Ishikawa (cell line): ENCODE measurements around the gene ITPRIPL2.

Source experiments
- CEBPB ChIP-seq: IDR thresholded peaks from 2 replicates; pipeline ENCODE4 v1.6.1; 2012
- EGR1 ChIP-seq: IDR thresholded peaks from 2 replicates; pipeline ENCODE4 v1.6.1; 2012
- FOXM1 ChIP-seq: IDR thresholded peaks from 2 replicates; pipeline ENCODE4 v1.6.1; 2012; ENCODE audit warnings: low read depth, borderline replicate concordance
- TF ChIP-seq, protein P1 (sequence below): IDR thresholded peaks from 2 replicates; pipeline ENCODE4 v1.6.1; 2012

DNA sequence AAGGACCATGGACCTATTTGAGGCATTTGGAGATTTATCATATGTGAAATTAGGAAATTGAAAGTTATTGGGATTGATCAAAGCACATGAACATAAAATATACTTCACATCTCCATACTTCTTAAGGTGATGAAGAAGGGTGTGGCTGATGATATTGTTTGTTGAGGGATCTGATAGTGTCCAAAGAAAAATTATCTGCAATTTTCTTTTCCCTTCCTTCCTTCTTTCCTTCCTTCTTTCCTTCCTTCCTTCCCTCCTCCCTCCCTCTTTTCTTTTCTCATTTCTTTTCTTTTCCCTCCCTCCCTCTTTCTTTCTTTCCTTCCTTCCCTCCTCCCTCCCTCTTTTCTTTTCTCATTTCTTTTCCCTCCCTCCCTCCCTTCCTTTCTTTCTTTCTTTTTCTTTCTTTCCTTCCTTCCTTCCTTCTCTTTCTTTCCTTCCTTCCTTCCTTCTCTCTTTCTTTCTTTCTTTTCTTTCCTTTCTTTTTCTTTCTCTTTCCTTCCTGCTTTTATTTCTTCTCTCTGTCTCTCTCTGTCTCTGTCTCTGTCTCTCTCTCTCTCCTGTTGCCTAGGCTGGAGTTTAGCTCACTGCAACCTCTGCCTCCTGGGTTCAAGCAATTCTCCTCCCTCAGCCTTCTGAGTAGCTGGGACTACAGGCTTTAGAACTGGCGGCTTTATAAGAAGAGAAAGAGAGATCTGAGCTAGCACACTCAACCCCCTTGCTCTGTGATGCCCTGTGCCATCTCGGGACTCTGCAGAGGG is 20.9 kb upstream of the ITPRIPL2 start:
- TF ChIP-seq CEBPB (no peak), EGR1 (no peak), FOXM1 (no peak)
- TF ChIP-seq, protein P1, sequence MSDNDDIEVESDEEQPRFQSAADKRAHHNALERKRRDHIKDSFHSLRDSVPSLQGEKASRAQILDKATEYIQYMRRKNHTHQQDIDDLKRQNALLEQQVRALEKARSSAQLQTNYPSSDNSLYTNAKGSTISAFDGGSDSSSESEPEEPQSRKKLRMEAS, result no peak
